Measurements from ENCODE around the gene COX5A.

DNA sequence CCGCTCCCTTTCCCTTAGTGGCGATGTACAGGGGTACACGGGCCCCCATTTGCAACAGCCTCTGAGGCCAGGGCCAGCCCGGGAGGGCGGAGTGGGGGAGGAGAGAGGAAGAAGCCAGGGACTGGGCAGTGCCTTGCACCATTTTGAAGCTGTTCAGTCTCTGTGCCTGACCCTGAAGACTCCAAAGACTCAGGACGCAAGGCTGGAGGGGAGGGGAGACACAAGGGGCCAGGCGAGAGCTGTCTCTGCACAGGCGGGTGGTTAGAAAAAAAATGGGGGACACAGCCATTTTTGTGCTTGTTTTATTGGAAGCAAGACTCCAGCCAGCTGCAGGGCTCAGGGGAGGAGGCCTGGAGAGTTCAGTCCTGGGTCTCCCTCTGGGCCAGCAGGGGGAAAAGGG is 17.1 kb upstream of the COX5A start:
- TF ChIP-seq, protein P1, sequence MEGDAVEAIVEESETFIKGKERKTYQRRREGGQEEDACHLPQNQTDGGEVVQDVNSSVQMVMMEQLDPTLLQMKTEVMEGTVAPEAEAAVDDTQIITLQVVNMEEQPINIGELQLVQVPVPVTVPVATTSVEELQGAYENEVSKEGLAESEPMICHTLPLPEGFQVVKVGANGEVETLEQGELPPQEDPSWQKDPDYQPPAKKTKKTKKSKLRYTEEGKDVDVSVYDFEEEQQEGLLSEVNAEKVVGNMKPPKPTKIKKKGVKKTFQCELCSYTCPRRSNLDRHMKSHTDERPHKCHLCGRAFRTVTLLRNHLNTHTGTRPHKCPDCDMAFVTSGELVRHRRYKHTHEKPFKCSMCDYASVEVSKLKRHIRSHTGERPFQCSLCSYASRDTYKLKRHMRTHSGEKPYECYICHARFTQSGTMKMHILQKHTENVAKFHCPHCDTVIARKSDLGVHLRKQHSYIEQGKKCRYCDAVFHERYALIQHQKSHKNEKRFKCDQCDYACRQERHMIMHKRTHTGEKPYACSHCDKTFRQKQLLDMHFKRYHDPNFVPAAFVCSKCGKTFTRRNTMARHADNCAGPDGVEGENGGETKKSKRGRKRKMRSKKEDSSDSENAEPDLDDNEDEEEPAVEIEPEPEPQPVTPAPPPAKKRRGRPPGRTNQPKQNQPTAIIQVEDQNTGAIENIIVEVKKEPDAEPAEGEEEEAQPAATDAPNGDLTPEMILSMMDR (IDR thresholded peaks at IDR 0.05) = no peak
- TF ChIP-seq EP300 (IDR thresholded peaks at IDR 0.05) = no peak
